Measurements from ENCODE around the gene MSRB1.
A peak's percentile ranks its signal among the peaks of the same experiment; 100 is the strongest.
"Not testable (repeated sequence)": the region's sequence is repeated elsewhere in the genome, so short reads cannot be mapped to it uniquely, and the experiment has no call there.

The MSRB1 gene

GRCh38 chr16:1938910-1939309 lies 4.1 kb downstream of the MSRB1 start:
- DNase-seq (ENCODE audit: low spot score) = no peak

- DNase-seq (ENCODE audit: low spot score) = no peak
These were observed 4.7 kb downstream of the MSRB1 start for GRCh38 chr16:1938316-1938715.

- no peak for DNase-seq (ENCODE audit: low spot score)
These were observed 6.0 kb downstream of the MSRB1 start for GRCh38 chr16:1936945-1937479.

GRCh38 chr16:1933097-1933661 lies 9.8 kb downstream of the MSRB1 start:
- DNase-seq (ENCODE audit: low spot score) = no peak

GRCh38 chr16:1932050-1933028 lies 10.7 kb downstream of the MSRB1 start:
- peak; percentile 73 for DNase-seq (ENCODE audit: low spot score)

GRCh38 chr16:1930338-1930720 lies 12.7 kb downstream of the MSRB1 start:
- DNase-seq (ENCODE audit: low spot score) = no peak

GRCh38 chr16:1929578-1930337 lies 13.2 kb downstream of the MSRB1 start:
- peak; percentile 96 for DNase-seq (ENCODE audit: low spot score)

- DNase-seq (ENCODE audit: low spot score) = peak; percentile 66
These were observed 13.9 kb downstream of the MSRB1 start for GRCh38 chr16:1929105-1929504.

- no peak for DNase-seq (ENCODE audit: low spot score)
These were observed 16.7 kb downstream of the MSRB1 start for GRCh38 chr16:1926271-1926670.

GRCh38 chr16:1924095-1924494 lies 18.9 kb downstream of the MSRB1 start:
- DNase-seq (ENCODE audit: low spot score) = no peak

GRCh38 chr16:1923299-1924034 lies 19.5 kb downstream of the MSRB1 start:
- DNase-seq (ENCODE audit: low spot score) = peak; percentile 61

GRCh38 chr16:1922357-1922756 lies 20.6 kb downstream of the MSRB1 start:
- DNase-seq (ENCODE audit: low spot score) = no peak

GRCh38 chr16:1920727-1921171 lies 22.2 kb downstream of the MSRB1 start:
- peak; percentile 84 for DNase-seq (ENCODE audit: low spot score)

- DNase-seq (ENCODE audit: low spot score) = not testable (repeated sequence)
These were observed 22.9 kb downstream of the MSRB1 start for GRCh38 chr16:1920122-1920521.

- DNase-seq (ENCODE audit: low spot score) = no peak
These were observed 23.5 kb downstream of the MSRB1 start for GRCh38 chr16:1919327-1919998.

- peak; percentile 79 for DNase-seq (ENCODE audit: low spot score)
These were observed 24.4 kb downstream of the MSRB1 start, which contains the start of gene HS3ST6 for GRCh38 chr16:1918351-1919326. Gene HS3ST6 (minus strand): TSS chr16:1918415. CDS start chr16:1918323, 92 bp downstream.

- peak; percentile 17 for DNase-seq (ENCODE audit: low spot score)
These were observed 25.2 kb downstream of the MSRB1 start for GRCh38 chr16:1917665-1918350.

- DNase-seq (ENCODE audit: low spot score) = no peak
These were observed 25.8 kb downstream of the MSRB1 start for GRCh38 chr16:1917056-1917664.

- DNase-seq (ENCODE audit: low spot score) = peak; percentile 72
These were observed 26.4 kb downstream of the MSRB1 start for GRCh38 chr16:1916640-1916990.
